Fibroblast of skin of scalp (primary cell): ENCODE results near the gene PPFIA1.

Source experiments
- DNase-seq: peaks from one replicate; pipeline ENCODE4 v3.0.0-alpha.2; 2013

PPFIA1 gene

DNA sequence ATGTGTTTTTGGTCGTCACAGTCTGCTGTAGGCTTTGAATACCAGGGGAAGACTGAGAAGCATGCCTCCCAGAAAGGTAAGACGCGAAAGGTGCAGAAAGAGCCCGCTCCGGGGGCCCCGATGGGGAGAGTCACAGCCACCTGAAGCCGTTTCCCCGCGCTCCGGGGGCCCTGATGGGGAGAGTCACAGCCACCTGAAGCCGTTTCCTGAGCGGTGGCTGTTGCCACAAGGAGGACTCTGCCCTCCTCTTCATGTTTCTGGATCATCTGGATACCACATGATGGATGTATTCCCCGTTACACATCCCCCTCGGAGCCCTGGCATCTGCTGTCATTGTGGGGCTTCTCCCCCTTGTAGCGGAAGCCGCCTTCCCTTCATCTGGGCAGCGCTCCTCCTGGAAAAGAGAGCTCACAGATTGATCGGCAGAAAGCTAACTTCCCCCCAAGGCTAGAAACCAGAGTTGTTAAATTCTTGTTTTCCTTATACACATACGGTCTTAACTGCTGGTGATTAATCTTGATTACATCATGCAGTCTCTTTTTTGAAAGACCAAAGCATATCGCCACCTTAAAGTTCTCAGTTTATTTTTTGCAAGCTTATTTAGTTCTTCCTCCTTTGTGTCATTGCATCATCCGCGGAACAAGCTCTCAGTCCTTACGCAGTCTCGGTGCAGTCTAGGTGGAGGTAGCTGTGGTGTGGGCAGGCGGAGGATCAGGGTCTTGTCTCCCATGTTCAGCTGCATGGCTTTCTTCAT lies 145.3 kb downstream of the PPFIA1 start:
- peak; percentile 70 for DNase-seq

DNA sequence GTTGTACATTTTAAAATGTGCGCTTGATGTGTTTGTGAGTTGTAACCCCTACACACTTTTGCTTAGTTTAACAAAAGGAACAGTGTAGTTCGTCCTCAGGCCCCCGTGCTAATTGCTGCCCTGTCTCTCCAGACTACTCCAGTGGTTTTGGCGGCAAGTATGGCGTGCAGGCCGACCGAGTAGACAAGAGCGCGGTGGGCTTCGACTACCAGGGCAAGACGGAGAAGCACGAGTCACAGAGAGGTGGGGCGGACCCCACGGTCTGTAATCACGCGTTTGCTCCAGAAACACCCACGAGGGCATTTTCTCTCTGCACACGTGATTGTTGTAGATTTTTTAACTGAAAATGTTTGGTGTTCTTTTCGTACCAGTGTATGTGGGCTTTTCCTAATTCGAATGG lies 146.4 kb downstream of the PPFIA1 start:
- DNase-seq: no peak

DNA sequence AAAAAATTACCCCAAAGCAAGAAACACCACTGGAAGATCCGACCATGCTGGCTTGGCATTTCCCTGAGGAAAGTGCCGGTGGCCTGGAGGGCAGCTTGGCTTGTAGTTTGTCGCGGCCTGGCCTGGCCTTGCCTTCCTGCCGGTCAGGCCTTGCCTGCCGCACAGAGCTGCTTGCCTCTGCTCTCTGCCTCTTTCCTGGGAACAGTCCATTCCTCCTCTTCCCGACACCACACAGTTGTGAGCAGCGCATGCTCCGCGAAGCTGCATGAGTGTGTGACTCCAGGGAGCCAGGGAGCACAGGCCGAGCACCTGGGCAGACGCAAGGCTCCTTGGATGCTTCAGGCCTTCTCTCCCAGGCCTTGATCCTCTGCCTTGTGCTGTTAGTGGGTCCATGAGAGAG lies 147.6 kb downstream of the PPFIA1 start:
- DNase-seq: no peak

DNA sequence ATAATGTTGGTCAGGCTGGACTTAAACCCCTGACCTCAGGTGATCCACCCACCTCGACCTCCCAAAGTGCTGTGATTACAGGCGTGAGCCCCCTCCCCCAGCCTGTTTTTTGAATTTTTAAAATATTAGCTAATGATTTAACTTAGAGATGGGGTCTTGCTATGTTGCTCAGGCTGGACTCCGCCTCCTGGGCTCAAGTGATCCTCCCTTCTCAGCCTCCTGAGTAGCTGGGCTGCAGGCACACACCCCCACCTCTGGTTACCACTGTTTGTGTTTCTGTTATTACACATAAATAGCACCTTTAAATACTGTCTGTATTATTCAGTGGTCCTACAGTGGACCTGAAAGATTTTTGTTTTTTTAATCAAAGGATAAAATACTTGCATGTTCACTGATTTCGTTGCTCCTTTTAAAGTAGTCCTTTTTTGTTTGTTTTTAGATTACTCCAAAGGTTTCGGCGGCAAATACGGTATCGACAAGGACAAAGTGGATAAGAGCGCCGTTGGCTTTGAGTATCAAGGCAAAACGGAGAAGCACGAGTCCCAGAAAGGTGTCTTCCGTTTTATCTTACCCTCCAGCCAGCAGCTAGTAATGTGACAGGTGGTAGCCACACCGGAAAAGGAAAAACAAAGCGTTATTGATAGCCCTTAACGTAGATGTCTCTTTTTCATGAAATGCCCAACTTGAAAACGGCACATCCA lies 149.0 kb downstream of the PPFIA1 start:
- DNase-seq: no peak

DNA sequence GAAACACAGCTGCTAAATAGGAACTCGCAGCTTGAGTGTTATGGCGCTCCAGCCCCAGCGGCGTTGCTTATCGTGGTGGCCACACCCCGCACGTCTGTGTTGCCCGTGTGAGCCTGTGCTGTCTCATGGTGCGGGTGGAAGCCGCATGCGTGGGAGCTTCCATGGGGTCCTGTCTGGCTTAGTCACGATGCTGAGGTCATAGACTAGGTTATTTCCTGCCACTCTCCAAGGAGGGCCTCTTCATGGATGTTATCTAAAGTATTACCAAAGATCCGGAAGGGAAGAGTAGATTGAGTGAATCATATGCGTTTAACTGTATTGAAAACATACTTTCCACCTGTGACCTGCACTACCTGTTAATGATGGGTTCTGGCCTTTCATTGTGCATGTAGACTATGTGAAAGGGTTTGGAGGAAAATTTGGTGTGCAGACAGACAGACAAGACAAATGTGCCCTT lies 149.5 kb downstream of the PPFIA1 start:
- DNase-seq: peak; percentile 14

DNA sequence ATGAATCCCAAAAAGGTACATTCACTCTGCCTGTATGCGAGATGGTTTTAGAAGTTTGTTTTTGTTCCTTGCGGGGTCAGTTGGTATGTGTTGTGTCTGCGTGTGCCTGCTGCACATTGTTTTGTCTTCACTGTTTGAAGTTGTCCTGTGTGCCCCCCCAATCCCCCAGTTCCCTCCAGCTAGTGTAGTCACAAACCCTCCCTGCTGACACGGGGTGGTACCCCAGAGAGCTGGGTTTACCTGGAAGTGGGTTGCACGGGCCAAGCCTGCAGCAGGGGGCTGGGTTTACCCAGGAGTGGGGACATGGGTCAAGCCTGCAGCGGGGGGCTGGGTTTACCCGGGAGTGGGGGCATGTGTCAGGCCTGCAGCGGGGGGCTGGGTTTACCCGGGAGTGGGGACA lies 150.0 kb downstream of the PPFIA1 start:
- DNase-seq: no peak

DNA sequence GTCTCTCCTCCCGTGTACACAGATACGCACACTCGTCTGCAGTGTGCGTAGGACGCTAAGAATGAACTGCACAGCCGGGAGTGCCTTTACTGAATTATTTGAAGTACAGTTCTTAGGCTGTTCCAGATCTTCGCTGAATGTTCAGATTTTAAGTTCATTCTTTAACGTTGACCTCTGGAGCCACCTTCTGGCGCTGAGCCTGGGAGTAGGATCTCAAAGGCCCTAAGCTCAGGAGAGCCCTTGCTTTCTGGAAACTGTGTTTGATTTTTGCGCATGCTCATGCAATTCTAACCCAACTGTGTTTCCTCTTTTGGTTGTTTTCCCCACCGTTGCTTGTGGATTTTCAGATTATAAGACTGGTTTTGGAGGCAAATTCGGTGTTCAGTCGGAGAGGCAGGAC lies 150.6 kb downstream of the PPFIA1 start:
- DNase-seq: no peak

DNA sequence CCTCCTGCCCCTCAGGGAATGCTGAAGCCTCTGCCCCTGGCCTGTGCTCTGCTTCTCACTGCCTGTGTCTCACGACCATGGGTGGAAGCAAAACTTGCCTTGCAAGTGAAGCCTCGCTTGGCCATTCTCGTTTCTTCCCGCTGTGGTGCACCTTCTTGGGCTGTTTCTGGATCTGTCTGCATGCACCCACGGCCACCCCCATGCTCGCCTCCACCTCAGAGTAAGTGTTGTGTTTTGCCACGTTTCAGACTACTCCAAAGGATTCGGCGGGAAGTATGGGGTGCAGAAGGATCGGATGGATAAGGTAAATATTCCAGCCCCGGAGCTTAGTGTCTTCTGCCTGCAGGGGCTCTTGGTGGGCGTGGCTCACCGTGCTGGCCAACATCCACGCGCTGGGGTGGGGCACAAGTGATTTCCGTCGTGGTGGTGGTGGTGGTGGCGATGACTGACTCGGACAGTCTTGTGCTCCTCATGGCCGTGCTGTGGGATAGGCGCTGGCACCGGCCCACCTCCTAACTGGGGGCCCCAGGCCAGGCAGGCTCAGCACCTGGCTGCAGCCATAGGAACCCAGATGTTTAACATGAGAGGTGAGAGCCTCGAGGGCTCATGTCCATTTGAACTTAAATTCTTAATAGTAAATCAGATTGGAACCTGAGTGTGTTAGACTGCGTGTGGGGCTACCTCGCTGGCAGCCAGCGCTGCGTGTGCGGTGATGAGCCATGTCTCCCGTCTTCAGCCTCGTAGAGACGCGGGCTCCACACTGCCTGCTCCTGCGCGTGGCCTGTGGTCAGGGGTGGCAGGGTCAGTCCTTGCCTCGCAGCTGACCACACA lies 152.4 kb downstream of the PPFIA1 start:
- no peak for DNase-seq

DNA sequence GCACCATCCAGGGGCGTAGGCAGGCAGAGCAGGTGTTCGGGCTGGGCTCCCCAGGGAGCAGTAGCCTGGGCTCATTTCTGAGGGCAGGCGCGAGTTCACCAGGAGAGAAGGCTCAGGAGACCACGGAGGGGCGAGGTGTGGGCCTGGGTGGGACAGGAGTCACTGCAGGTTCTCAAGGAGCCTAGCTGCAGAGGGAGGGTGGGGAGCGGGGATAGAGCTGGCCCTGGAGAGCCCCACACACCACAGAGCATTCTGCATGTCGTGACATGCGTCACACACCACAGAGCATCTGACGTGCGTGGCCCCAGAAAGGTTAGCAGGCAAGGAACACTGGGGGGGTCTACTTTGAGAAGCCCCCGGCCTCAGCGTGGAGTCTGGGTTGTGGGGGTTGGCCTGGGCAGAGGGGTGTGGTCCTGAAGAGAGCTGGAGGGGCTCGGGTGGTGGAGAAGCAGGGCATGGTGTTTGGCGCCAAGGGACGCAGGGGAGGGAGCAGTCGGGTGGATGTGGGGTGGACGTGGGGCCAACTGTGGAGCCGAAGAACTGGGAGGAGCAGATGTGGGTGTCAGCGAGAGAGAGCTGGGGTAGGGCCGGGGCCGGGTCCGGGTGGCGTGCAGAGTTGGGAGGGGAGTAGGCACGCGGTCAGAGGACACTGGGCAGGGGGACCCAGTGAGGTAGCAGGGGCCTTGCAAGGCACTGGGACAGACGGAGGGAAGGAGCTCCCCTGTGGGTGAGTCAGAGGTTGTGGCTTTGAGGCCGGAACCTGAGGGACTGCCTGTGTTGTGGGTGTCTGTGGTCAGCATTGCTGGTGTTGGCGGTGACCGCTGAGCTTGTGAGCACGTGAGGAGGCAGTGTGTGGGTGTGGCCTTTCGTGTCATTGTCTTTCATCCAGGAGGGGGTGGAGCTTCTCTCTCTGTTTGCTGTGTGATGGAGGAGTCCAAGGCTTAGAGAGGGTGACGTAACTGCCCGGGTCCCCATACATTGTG lies 153.3 kb downstream of the PPFIA1 start:
- peak; percentile 52 for DNase-seq

DNA sequence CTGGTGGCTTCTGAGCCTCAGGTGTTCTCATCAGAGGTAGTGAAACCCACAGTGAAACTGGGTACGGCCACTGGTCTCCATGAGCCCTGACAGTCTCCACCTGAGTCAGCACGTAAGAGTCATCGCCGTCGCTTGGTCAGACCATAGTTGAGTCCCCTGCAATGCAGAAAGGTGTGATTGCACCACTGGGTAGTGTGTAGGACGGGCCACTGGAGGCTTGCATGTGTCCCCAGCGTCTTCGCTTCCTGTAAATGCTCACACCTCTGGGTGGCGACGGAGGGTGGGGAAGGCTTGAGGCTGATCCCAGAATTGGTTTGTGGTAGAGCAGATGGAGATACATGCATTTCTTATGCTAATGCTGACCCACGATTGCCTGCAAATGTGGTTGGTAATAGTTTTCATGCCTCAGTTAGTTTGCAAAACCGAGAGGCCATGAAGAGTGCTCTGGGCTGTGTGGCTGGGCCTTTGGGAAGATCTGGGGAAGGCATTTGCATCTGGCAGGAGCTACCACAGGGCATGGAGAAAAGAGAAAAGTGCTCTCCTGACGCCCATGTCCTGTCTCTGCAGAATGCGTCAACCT lies 154.4 kb downstream of the PPFIA1 start:
- DNase-seq: no peak

DNA sequence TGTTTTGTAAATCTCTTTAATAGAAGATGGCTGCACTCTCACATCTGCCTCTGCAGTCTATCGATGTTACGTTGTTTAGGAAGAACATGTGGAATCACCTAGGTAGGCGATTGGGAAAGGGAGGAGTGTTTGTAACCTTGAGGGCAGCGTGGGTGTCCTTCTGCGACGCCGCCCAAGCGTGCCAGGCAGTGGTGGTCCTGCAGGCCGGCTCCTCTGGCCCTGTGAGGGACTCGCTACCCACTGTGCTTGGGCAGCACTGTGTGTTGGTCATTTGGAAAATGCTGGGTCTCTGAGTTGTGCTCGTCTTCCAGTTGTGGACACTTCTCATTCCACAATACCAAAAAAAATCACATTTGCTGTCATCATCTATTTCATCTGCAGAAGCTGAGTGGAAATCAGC lies 156.9 kb downstream of the PPFIA1 start:
- no peak for DNase-seq

DNA sequence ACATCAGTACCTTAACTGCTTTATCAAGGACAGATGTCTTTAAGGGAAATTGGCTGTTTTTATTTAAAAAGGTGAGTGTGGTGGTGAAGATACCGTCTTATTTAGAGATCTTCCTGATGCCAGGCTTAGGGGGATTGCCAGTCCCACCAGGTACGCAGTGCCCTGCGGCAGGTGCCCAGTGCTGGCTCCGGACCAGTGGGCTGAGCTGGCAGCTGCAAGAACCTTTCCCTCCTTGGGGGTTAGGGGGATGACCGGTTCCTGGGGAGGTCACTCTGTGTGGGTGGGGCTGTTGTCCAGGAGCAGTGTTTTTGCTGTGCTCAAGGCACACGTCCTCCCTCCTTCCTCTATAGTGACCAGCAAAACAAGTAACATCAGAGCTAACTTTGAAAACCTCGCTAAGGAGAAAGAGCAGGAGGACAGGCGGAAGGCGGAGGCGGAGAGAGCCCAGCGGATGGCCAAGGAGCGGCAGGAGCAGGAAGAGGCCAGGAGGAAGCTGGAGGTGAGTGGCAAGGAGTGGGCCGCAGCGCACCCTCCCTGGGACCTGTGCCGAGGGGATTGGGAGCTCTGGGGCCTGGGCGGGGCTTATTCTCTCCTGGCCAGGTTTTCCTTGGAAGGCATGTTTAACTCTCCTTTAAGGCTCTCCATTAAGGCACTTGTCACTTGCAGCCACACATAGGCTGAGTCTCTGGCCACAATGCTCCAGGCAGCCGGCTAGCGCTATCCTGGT lies 158.4 kb downstream of the PPFIA1 start:
- no peak for DNase-seq

DNA sequence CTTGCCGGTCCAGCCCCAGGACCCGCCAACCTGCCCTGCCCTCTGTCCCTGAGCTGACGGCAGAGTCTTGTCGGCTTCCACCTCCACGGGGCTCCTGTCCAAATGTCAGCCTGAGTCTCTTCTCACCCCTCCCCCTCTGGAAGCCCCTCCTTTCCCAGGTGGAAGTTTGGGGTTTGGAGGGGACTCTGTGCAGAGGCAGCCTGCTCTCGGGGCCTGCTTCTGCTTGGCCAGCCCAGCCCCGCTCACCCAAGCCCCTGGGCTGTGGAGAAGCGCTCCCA lies 158.9 kb downstream of the PPFIA1 start:
- no peak for DNase-seq

DNA sequence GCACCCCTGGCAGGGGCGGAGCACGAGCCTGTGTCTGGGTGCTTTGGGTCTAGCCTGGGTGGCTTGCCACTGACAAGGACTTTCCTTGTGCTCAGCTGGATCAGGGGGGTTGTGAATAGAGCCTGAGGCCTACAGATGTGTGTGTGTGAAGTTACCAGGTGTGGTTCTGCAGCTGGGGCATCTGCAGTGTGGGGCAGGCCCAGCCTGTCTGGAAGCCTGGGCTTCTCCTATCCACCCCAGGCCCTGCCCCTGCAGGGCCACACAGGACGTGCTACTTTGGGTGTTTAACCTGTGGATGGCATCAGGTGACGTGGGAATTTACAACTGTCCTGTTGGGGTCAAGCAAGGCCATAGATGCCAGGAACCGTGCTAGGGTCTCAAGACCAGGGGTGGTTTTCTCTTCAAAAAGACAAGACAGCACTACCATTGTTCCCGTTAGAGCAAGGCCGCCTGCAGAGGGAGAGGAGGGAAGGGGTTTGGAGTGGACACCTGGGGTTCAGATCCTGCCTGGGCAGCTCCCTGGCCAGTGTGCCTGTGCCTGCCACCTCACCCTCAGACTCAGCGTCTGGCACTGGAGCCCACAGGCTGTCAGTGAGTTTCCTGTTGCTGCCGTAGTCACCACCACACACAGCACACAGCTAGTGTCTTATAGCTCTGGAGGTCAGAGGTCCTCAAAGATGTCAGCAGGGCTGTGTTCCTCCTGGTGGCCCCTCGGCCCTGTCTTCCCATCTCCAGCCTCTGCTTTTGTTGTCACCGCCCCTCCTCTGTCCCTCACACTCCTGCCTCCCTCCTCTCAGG lies 159.4 kb downstream of the PPFIA1 start:
- DNase-seq: no peak

DNA sequence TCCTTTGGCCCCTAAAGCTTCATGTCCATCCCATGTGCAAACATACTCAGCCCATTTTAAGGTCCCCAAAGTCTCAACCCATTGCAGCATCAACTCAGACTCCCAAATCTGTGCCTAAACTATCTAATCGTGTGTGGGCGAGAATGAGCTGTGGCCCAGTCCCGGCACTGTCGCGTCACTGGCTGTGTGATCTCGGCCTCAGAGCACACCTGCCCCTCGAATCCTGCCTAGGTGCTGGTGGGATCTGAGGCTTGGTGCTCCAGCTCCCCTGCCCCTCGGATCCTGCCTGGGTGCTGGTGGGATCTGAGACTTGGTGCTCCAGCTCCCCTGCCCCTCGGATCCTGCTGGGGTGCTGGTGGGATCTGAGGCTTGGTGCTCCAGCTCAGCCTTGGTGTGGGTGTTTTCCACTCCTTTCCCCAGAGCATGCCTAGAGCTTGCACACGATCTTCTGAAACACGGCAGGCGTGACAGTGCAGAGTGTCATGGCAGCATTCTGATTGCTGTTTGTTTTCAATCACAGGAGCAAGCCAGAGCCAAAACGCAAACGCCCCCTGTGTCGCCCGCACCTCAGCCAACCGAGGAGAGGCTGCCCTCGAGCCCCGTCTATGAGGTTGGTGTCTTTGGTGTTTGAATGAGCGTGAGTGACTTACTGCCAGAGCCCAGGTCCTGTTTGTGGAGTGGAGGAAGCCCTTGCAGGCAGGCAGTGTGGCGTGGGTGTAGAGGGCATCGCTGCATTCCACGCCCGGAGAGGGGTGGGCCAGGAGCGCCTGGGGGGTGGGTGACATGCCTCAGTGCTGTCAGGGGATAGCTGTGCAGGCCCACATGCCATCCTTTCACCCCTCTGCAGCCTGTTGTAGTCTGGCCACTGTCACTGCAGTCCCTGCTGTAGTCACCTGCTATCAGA lies 160.4 kb downstream of the PPFIA1 start:
- no peak for DNase-seq

DNA sequence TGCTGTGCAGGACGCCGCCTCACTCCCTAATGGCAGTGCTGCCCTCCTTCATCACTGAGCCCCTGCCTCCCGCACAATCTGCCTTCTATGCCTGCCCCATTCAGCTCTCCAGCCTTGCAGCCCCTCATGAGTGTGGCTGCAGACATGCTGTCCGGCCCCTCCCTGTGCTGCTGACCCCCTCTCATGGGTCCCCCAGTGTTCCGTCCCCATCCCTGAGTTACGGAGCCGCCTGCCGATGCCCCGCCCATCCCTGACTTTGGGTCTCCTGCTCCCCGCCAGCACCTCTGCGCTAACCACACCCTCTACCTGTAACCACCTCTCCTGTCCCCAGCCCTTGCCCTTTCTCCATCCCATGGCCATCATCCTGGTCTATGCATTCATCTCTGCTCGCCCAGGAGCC lies 161.1 kb downstream of the PPFIA1 start:
- no peak for DNase-seq

DNA sequence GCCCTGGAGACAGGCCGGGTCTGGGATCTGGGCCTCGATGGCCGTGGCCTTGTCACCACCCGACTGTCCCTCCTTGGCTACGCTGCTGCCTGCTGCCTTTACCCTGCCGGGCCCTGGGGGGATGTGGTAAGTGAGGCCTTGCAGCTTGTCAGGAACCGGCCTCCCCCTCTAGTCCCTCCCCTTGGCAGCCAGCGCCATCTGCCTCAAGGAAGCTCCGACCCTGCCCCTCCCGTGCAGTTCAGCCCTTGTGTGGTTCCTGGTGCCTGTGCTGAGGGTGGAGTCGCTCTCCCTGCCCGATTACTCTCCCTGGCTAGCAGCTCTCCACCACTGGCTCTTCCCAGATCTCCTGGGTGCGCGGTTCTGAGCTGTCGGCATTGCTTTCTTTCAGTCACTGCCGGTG lies 161.6 kb downstream of the PPFIA1 start:
- no peak for DNase-seq

DNA sequence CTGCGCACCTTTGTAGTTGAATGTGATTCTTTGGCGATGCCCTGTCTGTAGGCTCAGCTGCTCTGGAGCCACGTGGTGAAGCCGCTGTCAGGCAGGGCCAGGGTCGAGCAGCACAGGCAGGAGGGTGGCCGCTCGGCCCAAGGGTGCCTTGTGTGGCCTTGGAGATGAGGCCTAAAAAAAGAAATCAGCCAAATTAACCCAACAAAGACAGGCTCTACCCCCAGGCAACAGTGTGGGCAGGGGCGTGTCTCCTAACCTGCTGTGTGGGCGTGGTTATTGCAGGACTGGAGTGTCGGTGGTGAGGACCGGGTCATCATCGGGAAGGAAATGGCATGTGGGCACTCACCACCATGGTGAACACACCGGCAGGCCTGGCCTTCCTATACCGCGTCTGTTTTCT lies 162.1 kb downstream of the PPFIA1 start:
- DNase-seq: no peak

DNA sequence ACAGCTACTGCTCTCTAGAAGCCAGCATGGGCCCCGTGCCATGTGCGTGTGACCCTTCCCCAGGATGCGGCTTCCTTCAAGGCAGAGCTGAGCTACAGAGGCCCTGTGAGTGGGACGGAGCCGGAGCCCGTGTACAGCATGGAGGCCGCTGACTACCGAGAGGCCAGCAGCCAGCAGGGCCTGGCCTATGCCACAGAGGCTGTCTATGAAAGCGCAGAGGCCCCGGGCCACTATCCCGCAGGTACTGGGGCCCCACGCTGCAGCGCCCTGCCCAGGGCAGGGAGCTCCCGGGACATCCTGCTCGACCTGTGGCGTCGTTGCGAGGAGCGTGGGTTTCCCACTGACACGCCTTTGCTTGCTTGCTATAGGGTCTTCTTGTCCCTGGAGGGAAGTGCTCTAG lies 162.5 kb downstream of the PPFIA1 start:
- DNase-seq: no peak
